ENCODE results near the gene OR2T2.
"Not testable (repeated sequence)": the region's sequence is repeated elsewhere in the genome, so short reads cannot be mapped to it uniquely, and the experiment has no call there.

OR2T2 gene, protein sequence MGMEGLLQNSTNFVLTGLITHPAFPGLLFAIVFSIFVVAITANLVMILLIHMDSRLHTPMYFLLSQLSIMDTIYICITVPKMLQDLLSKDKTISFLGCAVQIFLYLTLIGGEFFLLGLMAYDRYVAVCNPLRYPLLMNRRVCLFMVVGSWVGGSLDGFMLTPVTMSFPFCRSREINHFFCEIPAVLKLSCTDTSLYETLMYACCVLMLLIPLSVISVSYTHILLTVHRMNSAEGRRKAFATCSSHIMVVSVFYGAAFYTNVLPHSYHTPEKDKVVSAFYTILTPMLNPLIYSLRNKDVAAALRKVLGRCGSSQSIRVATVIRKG

DNA sequence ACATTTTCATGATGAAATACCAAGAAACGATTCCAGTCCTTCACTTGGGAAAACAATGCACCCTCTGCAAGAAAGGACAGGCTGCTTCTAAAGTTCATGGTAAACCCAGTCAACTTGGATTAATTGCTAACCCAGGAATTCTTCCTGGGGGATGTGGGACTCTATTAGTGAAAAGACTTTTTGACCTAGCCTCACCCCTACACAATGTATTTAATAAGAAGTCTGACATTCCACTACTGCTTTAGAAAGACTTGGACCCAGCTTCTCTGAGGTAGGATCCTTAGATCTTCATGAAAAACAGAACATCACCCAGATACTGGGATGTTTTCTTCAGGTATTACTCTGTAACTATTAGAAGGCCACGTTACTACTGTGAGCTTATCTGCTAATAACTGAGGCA is at the start of gene OR2T2:
Gene OR2T2, plus strand, starts transcription at position 239 of the 400 bp plus-strand sequence. CDS start 7,161 bp downstream, outside the sequence.
- DNase-seq = not testable (repeated sequence)

DNA sequence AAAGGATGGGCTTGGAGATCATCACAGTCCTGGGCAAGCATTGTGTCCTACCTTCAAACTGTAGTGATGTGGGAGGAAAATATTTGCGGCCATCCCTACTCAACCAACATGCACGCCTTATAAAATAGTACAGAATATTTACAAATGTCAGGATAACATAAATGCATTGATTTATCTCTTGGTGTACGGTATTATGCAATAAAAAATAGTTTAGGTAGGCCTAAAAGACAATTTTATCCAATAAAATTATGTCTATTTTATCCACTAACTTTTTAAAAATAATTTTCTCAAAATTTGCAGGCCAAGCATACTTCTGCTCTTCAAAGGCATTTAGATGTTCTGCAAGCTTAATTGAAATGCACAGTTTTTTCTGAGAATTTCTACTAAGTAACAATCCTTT is 42.7 kb upstream of the OR2T2 start, which contains the start of gene OR2T1:
Gene OR2T1, plus strand, starts transcription at position 301 of the 400 bp plus-strand sequence. CDS start 3,100 bp downstream, outside the sequence.
- DNase-seq = no peak

DNA sequence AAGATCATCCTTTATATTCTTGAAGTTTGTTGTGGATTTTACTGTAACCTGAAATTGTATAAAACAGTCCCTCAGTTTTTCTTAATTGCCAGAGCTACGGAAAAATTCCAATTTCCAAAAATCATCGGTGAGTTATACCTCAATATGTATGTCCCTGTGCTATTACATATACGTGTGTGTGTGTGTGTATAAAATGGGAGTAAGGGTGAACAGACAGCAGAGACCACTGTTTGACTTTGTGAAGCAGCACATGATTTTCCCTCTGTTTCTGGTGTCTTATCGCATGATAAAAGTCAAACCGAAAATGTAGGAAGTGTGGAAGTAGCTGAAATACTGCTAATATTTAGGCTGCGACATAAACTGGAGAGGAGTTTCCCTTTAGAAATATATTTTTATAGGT is 41.4 kb upstream of the OR2T2 start:
- no peak for DNase-seq

DNA sequence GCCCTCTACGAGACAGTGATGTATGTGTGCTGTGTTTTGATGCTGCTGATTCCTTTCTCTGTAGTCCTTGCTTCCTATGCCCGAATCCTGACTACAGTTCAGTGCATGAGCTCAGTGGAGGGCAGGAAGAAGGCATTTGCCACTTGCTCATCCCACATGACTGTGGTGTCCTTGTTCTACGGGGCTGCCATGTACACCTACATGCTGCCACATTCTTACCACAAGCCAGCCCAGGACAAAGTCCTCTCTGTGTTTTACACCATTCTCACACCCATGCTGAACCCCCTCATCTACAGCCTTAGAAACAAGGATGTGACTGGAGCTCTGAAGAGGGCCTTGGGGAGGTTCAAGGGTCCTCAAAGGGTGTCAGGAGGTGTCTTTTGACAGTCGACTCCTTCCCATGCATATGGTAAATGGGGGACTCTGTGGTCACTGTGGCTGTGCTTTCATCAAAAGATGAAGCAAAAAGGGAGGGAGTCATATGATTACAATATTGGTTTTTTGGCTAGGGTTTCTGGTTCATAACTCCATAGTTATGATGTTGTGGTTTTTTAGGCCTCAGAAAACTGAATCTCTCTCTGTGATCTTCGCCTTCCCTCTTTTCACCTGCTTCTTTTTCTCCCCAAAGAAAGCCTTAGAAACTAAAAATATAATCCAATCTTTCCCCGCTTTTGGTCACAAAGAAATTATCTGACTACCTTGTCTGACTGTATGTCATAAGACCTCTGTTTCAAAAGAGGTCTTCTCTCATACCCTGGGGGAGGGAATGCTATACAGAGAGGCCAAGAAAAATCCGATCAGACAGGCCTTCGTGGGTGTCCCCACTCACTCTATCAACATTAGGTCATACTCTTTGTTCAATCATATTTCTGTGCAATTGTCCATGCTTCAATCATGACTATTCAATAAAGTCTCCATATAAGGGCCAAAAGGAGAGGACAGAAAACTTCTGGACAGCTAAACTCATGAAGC is 38.4 kb upstream of the OR2T2 start:
- no peak for DNase-seq

DNA sequence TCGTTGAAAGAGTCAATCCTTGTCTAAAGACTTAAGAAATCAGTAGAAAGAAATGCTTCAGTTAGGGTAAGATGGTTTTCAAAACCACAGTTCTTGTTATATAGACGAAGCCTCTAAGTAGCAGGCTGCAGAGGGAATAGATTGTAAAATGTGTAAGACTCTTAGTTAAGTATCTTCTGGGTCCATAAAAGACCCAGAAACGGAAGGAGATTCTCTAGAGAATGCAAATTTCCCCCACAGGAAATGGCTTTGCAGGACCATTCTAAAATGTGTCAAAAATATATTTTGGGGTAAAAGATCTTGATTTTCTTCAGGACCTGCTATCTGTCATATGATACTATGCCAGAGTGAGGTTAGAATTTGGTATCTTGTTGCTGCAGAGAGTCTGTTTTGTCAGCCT is 29.2 kb upstream of the OR2T2 start:
- no peak for DNase-seq

DNA sequence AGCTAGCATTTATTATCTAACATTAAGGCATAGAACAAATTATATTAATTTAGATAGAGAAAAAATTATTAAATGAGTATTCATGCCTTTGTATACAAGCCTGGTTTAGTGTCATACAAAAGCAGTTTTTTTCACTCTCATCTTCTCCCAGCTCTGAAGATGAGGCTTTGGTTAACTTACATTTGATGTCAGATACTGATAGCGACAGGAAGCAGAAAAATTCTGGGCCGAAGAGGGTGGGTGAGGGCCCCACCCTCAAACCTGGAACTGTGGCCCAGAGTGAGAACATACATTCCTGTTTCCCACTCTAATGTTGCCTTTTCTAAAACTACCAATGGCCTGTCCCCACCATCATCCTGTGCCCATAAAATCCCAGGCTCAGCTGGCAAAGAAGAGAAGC is 27.6 kb upstream of the OR2T2 start:
- DNase-seq = no peak

DNA sequence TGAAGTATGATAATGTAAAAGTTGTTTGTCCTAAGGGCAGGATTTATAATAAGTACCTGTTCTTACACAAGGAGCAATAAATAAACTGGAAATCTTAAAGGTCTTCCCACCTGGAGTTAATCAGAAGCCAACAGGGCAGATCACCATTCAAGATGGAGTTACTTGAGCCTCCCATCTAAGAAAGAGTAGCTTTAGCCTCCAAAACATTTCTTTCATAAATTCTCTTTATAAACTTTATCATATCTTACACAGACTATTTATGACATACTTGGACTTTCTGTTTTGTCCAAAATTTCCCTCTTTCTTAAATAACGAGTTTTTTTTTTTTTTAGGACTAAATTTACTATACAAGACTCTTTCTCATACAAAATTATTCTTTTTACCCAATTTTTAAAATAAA is 24.1 kb upstream of the OR2T2 start:
- no peak for DNase-seq

DNA sequence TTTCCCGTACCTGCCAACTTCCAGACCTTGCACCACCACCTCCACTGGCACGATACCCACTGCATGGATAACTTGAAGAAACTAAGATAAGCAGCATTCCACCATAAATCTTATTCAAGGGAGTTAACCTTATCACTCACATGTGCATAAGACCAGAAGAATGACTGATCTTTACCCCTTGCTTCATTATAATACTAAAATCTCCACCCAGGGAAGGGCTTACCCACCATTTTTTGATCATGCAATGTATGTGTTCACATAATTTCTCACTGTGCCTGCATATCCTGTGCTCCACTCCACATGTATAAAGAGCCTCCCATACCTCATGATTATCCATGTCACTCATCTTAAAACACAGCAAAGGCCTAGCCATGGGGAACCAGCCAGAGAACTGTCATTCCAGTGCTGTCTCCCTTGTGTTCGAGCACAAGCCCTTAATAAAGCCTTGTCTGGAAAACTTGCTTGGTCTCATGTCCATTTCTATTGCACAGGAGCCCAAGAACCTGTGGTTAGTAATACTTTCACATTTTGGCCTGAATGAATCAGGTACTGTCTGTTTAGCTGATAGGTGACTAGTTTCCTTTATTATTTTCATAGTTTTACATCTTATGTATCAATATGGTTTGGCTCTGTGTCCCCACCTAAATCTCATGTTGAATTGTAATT is 17.8 kb upstream of the OR2T2 start:
- not testable (repeated sequence) for DNase-seq

DNA sequence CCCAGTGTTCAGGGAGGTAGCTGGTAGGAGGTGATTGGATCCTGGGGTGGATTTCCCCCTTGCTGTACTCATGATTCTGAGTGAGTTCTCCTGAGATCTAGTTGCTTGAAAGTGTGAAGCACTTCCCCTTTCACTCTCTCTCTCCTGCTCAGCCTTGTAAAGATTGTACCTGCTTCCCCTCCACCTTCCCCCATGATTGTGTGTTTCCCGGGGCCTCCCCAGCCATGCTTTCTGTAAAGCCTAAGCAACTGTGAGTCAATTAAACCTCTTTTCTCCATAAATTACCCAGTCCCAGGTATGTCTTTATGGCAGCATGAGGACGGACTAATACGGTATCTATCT is 17.3 kb upstream of the OR2T2 start:
- not testable (repeated sequence) for DNase-seq

DNA sequence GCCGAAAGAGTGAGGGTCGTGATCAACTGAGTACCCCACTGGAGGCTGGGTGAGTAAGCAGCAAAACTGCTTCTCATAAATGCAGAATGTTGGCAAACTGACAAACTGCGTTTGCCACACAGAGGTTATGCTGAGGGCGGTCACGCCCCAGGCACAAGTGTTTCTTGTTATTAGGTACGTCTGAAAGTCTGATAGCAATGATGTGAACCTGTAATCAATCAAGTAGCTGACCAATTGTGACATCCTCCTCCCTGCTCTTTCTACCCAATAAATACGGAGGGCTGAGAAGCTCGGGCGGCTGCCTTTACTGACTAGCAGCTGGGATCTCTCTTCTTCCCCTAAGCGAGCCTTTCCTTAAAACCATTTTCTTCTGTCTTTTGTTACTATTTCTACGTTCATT is 13.8 kb upstream of the OR2T2 start:
- not testable (repeated sequence) for DNase-seq

DNA sequence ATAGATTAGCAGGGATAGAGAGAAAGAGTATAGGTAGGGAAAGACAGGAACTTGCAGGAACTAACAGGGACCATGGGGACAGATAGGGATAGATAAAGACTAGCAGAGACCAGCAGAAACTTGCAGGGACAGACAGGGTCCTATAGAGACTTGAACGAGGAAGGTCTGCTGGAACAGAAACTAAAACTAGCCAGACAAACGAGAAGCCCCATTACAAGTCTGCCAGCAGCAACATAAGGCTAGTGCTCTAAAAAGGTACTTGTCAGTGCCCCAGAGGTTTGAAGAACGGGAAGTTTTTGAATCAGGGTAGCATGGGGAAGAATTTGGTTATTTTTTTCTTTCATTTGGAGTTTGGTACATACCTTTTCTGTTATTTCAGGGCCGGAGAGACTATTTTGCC is 13.2 kb upstream of the OR2T2 start:
- DNase-seq = not testable (repeated sequence)

DNA sequence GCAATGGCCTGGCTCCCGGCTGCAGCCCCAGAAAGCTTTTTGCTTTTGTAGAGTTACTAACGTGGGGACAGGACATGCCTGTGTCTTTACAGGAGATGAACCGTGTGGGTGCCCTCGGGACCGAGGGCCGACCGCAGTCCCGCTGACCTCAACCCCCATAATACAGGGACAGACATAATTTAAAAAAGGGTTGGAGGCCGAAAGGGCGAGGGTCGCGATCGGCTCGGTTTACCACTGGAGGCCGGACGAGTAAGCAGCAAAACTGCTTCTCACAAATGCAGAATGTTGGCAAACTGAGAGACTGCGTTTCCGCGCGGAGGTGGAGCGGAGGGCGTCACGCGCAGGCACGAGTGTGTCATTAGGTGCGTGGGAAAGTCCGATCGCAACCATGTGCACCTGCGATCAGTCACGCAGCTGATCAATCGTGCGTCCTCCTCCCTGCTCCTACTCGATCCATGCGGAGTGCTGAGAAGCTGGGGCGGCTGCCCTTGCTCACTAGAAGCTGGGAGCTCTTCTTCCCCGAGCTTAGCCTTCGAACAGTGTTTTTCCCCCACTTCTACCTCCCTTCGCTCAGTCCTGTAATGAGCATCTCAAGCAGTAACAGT is 11.5 kb upstream of the OR2T2 start:
- DNase-seq = not testable (repeated sequence)

DNA sequence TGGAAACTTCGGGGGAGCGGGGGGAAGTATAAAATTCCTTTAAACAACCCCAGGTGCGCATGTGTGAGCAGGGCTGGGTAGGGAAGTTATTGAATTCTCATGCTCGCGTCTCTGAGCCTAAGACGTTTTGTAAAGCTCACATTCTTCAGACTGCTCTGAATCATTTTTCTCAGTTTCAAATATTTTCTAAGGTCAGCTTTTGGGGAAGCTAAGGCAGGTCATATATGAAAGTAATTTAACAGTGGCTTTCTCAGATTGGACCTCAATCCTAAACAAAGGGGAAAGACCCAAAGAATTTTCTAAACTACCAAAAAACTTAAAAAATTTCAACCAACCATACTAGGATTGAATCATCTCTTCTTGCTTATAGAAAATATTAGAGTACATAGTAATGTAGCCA is 10.5 kb upstream of the OR2T2 start:
- not testable (repeated sequence) for DNase-seq

DNA sequence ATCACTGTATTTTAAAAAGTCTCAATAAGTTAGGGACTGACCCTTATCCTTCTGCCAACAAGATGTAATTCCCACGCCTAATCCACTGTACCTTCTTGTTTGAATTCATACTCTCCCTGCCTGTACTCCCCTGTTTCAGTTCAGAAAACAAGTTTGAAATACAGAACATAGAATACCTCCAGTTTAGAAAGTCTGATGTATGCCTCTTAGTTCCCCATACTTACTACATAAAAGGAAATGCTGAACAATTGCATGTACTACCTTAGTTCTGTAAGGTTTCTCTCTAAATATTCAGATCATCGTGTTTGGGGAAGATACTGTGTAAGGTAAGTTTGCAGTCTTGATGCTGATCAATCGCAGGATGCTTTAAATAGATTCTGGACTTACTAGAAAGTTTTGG is 9.1 kb upstream of the OR2T2 start:
- not testable (repeated sequence) for DNase-seq

DNA sequence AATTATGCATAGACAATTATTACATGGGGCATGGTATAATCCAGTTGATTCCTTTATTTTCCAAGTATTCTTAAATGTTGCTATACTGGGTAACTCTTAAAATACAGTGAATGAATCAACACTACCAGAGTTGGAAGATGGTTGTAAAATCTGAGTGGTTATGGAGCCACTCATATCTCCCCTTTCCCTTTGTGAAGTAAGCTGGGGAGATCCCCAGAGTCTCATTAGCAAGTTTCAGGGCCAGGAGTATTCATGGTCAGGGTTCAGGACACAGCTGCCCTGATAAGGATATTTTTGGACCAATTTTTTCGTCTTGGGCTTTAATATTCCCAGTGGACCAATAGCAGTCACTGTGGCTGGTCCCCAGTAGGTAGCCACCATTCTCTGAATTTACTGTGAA is 6.8 kb upstream of the OR2T2 start:
- DNase-seq = not testable (repeated sequence)

DNA sequence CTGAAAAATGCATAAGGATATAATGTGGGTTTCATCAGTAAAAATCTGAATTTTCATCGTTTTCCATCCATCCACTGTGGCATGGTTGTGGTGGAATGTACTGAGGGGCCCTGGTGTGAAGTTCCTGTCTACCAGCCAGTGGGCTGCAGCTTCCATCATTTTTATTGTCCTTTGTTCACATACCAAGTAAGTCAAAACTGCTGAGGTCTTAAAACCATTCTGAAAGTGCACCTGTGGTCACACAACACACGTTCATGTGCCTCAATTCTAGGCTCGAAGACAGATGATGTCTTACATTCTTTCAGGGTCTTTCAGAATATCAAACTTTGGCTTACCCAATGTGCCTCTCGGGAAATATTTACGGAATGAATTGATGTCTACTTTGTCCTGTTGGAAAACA is 6.2 kb upstream of the OR2T2 start:
- DNase-seq = not testable (repeated sequence)

DNA sequence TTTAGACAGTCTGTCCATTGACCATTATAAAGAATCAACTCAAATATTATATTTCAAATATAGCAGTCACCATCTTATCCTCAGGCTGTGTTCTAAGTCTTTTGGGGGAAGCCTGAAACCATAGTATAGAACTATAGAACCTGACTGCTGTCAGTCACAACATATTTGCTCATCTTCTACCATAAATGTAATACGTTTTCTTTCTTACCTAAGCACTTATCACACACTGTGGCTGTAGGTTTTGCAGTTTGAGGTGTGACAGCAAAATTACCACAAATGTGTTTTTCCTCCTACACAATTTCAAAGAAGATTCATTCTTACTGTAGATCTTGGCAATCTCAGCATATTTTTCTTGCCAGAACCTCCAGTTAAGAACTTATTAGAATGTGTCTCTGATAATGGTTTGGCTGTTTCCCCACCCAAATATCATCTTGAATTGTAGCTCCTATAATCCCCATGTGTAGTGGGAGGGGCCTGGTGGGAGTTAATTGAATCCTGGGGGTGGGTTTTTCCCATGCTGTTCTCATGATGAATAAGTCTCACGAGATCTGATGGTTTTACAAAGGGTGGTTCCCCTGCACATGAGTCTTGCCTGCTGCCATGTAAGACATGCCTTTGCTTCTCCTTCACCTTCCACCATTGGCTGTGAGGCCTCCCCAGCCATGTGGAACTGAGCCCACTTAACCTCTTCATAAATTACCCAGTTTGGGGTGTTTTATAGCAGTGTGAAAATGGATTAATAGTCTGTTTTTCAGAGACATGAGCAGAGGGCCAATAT is 2.7 kb upstream of the OR2T2 start:
- DNase-seq = not testable (repeated sequence)

DNA sequence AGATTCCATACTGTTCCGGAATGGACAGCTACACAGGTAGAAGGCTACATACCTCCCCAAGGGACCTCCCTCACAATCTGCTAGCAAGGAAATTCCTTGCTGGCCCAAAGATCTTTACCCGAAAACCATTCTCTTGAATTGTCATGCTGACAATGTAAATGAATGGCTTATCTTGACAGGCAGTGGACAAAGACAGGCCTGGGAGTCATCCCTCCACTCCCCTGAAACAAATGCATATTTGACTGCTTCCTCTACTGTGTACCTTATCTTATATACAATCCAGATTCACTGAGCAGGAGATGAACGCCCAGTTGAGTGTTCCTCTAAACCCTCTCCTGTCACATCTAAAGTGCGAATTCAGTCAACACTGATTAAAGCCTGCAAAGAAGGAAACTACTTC is 834 bp upstream of the OR2T2 start:
- DNase-seq = not testable (repeated sequence)

DNA sequence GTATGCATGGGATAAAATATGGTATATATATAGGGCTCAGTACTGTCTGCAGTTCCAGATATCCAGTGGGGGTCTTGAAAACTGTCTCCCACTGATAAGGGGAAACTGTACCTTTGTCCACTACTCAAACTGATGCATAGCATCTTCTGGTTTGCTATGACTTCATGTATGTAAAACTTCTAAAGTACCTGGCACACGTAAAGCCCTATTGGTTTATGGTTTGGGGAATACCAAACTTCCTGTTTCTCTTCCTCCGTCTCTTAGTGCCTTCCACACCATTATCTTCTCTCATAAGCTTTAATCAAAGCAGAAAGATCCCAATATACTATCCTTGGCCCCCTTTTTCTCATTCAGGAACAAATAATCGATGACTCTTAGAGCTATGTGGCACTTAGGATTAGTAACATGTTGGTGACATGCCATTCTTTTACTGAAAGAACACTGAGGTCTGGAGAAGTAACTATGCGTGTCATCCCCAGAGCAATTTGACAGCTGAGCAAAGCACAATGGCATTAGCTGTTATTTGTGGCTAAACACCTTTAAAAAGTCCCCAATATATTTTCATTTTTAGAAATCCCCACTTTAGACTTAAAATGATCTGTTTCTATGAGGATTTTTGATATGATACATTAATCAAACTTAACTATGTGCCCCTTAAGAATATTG is 3.1 kb downstream of the OR2T2 start:
- DNase-seq = not testable (repeated sequence)

DNA sequence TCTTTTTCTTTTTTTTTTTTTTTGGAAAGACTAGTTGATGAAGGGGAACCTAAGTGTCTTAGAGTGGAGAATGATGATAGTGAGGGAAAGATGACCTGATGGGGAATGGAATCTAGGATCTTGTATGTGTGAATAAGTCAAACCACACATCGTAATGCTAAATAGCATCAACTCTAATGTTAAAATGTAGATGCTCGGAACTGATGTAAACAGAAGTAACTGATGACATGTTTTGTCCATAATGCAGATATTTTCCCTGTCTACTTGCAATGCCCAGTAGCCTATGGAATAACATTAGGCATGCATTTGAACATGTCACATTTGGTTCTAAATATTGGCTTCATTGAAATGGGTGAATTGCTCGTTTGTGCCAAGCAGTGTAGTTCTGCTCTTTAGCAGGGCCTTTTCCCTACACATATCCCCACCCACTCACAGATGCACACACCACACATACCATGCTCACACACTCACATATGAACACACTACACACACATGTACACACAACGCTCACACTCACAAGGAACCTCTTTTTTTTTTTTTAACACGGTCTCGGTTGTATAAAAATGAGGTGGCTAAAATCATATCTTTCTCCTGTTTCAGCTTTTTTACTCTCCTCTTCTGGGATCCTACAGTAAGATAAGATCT is 4.5 kb downstream of the OR2T2 start:
- not testable (repeated sequence) for DNase-seq

Measured in activated CD4-positive, alpha-beta T cell treated with anti-CD3 and anti-CD28 coated beads for 48 hours (primary cell).